ENCODE measurements around the gene STX16.

STX16 gene

GRCh38 chr20:58630063-58630462 is 21.0 kb upstream of the STX16 start:
- TF ChIP-seq TEAD4 (IDR thresholded peaks at IDR 0.05) = no peak
- TF ChIP-seq EP300 (IDR thresholded peaks at IDR 0.05; ENCODE audit: borderline replicate concordance) = no peak
- no peak for TF ChIP-seq TAF1 (IDR thresholded peaks at IDR 0.05; ENCODE audit: low read depth)
- no peak for TF ChIP-seq TCF12 (IDR thresholded peaks at IDR 0.05; ENCODE audit: low read depth)
- TF ChIP-seq NFIC (IDR thresholded peaks at IDR 0.05) = no peak
- TF ChIP-seq RAD21 (IDR thresholded peaks at IDR 0.05; ENCODE audit: low read depth) = no peak
- TF ChIP-seq ZBTB7A (IDR thresholded peaks at IDR 0.05; ENCODE audit: low read depth) = no peak
- TF ChIP-seq, protein P1, sequence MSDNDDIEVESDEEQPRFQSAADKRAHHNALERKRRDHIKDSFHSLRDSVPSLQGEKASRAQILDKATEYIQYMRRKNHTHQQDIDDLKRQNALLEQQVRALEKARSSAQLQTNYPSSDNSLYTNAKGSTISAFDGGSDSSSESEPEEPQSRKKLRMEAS (IDR thresholded peaks at IDR 0.05) = no peak
- TF ChIP-seq REST (IDR thresholded peaks at IDR 0.05; ENCODE audit: low read depth) = no peak
- no peak for TF ChIP-seq EGR1 (IDR thresholded peaks at IDR 0.05)
- TF ChIP-seq YY1 (IDR thresholded peaks at IDR 0.05; ENCODE audit: low read depth) = no peak
- no peak for TF ChIP-seq CREB1 (IDR thresholded peaks at IDR 0.05; ENCODE audit: low read depth)
- no peak for TF ChIP-seq FOXM1 (IDR thresholded peaks at IDR 0.05; ENCODE audit: borderline replicate concordance, low read depth)
- TF ChIP-seq USF1 (IDR thresholded peaks at IDR 0.05) = no peak
- no peak for TF ChIP-seq CEBPB (IDR thresholded peaks at IDR 0.05)

- no peak for TF ChIP-seq ZBTB7A (IDR thresholded peaks at IDR 0.05; ENCODE audit: low read depth)
- TF ChIP-seq RAD21 (IDR thresholded peaks at IDR 0.05; ENCODE audit: low read depth) = no peak
- TF ChIP-seq EP300 (IDR thresholded peaks at IDR 0.05; ENCODE audit: borderline replicate concordance) = no peak
- no peak for TF ChIP-seq TCF12 (IDR thresholded peaks at IDR 0.05; ENCODE audit: low read depth)
- TF ChIP-seq NFIC (IDR thresholded peaks at IDR 0.05) = no peak
- no peak for TF ChIP-seq CREB1 (IDR thresholded peaks at IDR 0.05; ENCODE audit: low read depth)
- no peak for TF ChIP-seq FOXM1 (IDR thresholded peaks at IDR 0.05; ENCODE audit: borderline replicate concordance, low read depth)
- no peak for TF ChIP-seq YY1 (IDR thresholded peaks at IDR 0.05; ENCODE audit: low read depth)
- TF ChIP-seq, protein P1 (IDR thresholded peaks at IDR 0.05) = no peak
- no peak for TF ChIP-seq TEAD4 (IDR thresholded peaks at IDR 0.05)
- TF ChIP-seq TAF1 (IDR thresholded peaks at IDR 0.05; ENCODE audit: low read depth) = no peak
- TF ChIP-seq CEBPB (IDR thresholded peaks at IDR 0.05) = no peak
- TF ChIP-seq EGR1 (IDR thresholded peaks at IDR 0.05) = no peak
Observed at GRCh38 chr20:58633161-58634053, 17.7 kb upstream of the STX16 start.

DNA sequence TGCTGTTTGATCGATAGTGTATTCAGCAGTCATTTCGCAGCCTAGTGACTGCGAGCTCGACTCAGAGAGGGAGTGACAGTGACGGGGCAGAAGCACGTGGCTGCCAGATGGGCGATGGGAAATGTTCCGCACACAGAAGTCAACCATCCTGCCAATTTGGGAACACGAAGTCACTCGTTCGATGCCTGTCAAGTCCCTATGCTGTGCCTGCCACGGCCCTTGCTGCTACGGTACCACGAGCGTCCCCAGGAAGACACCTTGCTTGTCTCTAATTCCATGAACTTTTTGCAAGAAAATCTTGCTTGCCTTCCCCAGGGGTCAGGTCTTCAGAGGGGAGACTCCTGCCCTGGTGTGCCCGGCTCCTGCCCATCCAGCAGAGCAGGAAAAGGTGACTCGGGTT is 17.0 kb upstream of the STX16 start:
- TF ChIP-seq, protein P1 (IDR thresholded peaks at IDR 0.05) = no peak
- TF ChIP-seq NFIC (IDR thresholded peaks at IDR 0.05) = no peak
- TF ChIP-seq EGR1 (IDR thresholded peaks at IDR 0.05) = no peak
- no peak for TF ChIP-seq FOXM1 (IDR thresholded peaks at IDR 0.05; ENCODE audit: borderline replicate concordance, low read depth)

DNA sequence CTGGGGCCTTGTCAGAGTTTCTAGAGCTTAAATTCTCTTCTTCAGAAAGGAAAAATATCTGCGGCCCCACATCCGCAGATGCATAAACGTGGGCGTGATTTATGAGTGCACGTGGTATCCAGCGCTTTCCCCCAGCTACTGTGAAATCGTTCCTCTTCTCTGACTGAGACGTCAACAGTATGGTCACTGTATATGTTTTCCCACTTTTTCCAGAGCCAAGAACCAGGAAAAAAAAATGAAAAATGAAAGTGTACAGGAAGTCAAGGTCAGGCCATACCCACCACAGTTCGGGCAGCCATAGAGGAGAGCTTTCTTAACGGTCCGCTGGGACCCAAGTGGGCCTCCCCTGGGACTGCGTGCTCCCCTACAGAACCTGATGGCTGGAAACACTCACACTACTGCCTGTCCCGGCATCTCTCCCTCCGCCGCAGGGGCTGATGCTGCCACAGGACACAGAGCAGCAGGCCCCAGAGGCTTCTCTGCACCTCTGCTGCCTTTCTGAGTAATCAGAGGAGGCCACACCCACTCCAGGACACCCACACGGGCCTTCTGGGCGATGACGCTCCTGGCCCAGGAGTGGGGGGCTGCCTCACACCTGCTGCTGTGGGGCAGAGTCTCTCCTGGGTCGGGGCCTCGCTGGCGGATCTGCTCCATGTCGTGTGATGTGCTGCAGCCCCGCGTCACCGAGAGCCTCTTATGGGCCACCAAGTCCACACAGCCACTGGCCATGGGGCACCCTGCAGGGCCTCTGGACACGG is 16.4 kb upstream of the STX16 start:
- no peak for TF ChIP-seq TEAD4 (IDR thresholded peaks at IDR 0.05)
- no peak for TF ChIP-seq CREB1 (IDR thresholded peaks at IDR 0.05; ENCODE audit: low read depth)
- no peak for TF ChIP-seq CEBPB (IDR thresholded peaks at IDR 0.05)
- TF ChIP-seq RAD21 (IDR thresholded peaks at IDR 0.05; ENCODE audit: low read depth) = no peak
- TF ChIP-seq TAF1 (IDR thresholded peaks at IDR 0.05; ENCODE audit: low read depth) = no peak
- no peak for TF ChIP-seq NFIC (IDR thresholded peaks at IDR 0.05)
- no peak for TF ChIP-seq YY1 (IDR thresholded peaks at IDR 0.05; ENCODE audit: low read depth)
- no peak for TF ChIP-seq USF1 (IDR thresholded peaks at IDR 0.05)
- TF ChIP-seq EP300 (IDR thresholded peaks at IDR 0.05; ENCODE audit: borderline replicate concordance) = no peak
- no peak for TF ChIP-seq REST (IDR thresholded peaks at IDR 0.05; ENCODE audit: low read depth)
- no peak for TF ChIP-seq ZBTB7A (IDR thresholded peaks at IDR 0.05; ENCODE audit: low read depth)
- TF ChIP-seq EGR1 (IDR thresholded peaks at IDR 0.05) = no peak
- TF ChIP-seq, protein P1 (IDR thresholded peaks at IDR 0.05) = no peak
- no peak for TF ChIP-seq FOXM1 (IDR thresholded peaks at IDR 0.05; ENCODE audit: borderline replicate concordance, low read depth)
- no peak for TF ChIP-seq TCF12 (IDR thresholded peaks at IDR 0.05; ENCODE audit: low read depth)
